Measurements from ENCODE around the gene ORC6. TPM values are rescaled to one million over a fixed set of nuclear protein-coding genes. Genes with fewer than 3 reads are reported as not detected.

Gene ORC6
- total RNA-seq, 1 experiment from 2014 or later: 76.1 TPM

DNA sequence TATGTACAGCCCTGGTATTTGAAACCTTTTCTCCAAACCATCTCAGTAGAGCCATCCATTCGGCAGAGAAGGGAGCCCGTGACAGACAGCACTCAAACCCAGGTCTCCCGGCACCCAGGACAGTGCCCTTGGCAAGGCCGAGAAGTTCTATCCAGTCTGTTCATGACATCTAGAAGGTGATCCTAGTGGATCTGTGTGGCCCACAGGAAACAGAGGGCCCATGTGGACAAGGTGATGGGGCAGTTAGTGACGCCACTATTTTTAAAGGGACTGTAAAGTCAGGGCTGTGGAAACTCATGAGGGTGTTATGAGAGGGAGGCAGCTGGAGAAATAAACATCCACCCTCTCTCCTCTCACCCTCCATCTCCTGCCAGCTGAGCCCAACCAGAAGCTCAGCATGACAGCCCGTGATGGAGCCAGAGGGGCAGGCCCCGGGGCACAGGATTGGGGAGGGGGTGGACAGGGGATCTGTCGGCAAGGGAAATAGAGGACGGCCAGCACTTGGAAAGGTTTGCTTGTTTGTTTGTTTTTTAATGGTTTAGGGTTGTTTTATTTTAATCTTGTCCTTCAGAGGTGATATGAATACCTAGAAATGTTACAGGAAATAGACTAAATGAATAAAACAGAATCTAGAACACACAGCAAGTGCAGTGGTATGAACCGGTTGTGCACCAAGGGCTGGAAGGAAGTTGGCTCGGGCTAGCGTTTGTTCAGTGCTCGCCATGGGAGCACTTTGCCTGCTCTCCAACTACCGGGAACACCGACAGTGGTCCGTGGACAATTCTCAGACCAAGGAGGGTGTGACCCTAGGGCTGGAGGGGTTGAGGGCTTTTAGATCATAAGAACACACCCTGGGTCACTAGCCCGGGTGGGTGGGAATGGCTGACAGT, 41.6 kb downstream of the ORC6 start (continued):
- TF ChIP-seq, protein P1, sequence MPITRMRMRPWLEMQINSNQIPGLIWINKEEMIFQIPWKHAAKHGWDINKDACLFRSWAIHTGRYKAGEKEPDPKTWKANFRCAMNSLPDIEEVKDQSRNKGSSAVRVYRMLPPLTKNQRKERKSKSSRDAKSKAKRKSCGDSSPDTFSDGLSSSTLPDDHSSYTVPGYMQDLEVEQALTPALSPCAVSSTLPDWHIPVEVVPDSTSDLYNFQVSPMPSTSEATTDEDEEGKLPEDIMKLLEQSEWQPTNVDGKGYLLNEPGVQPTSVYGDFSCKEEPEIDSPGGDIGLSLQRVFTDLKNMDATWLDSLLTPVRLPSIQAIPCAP (CRISPR knock-in tag; IDR thresholded peaks at IDR 0.05): no peak
- no peak for TF ChIP-seq JUN (CRISPR knock-in tag; IDR thresholded peaks at IDR 0.05)
- TF ChIP-seq PRRX2 (CRISPR knock-in tag; IDR thresholded peaks at IDR 0.05): no peak
- TF ChIP-seq, protein P2, sequence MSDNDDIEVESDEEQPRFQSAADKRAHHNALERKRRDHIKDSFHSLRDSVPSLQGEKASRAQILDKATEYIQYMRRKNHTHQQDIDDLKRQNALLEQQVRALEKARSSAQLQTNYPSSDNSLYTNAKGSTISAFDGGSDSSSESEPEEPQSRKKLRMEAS (CRISPR knock-in tag; IDR thresholded peaks at IDR 0.05): no peak
- no peak for TF ChIP-seq ZNF219 (CRISPR knock-in tag; IDR thresholded peaks at IDR 0.05; ENCODE audit: borderline replicate concordance)
- TF ChIP-seq, protein P3, sequence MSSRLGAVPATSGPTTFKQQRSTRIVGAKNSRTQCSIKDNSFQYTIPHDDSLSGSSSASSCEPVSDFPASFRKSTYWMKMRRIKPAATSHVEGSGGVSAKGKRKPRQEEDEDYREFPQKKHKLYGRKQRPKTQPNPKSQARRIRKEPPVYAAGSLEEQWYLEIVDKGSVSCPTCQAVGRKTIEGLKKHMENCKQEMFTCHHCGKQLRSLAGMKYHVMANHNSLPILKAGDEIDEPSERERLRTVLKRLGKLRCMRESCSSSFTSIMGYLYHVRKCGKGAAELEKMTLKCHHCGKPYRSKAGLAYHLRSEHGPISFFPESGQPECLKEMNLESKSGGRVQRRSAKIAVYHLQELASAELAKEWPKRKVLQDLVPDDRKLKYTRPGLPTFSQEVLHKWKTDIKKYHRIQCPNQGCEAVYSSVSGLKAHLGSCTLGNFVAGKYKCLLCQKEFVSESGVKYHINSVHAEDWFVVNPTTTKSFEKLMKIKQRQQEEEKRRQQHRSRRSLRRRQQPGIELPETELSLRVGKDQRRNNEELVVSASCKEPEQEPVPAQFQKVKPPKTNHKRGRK (CRISPR knock-in tag; IDR thresholded peaks at IDR 0.05; ENCODE audit: borderline replicate concordance): no peak
- TF ChIP-seq CREM (CRISPR knock-in tag; IDR thresholded peaks at IDR 0.05): no peak
- TF ChIP-seq MYBL2 (CRISPR knock-in tag; IDR thresholded peaks at IDR 0.05): no peak
- TF ChIP-seq, protein P4, sequence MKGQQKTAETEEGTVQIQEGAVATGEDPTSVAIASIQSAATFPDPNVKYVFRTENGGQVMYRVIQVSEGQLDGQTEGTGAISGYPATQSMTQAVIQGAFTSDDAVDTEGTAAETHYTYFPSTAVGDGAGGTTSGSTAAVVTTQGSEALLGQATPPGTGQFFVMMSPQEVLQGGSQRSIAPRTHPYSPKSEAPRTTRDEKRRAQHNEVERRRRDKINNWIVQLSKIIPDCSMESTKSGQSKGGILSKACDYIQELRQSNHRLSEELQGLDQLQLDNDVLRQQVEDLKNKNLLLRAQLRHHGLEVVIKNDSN (CRISPR knock-in tag; IDR thresholded peaks at IDR 0.05): no peak
- TF ChIP-seq GTF2I (CRISPR knock-in tag; conservative IDR thresholded peaks at IDR 0.05): no peak

DNA sequence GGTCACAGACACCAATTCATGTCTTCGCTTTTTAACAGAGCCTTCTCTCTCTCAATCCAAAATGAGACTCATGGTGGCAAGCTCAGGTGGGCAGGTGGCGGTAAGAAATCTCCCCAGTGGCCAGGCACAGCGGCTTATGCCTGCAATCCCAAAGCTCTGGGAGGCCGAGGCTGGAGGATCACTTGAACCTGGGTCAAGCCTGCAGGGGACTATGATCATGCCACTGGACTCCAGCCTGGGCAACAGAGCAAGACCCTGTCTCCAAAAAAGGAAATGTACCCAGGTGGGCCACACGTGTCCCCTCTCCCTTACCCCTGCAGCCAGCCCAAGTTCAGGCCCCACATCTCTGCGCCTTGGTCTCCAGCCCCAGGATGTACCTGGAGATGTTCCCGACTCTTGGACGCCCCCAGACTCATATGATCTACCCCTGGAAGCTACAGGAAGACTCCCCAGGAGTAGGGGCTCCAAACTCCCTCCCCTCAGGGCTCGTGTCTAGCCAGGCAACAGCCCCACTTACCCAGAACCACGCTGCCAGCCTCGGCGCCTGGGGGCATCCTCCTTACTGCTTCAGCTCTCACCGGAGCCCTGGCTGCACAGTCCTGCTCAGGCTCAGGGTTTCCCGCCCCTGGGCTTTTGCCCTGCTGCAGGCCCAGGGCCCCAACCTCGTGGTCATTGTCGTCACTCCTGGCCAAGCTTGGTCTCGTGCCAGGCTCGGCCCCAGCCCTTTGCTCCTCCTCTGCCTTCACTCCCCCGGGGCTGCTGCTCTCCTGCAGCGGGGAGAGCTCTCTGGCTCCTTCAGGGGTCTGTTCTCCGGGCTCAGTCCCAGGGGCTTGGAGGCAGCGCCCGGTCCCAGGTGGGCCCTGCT, 42.5 kb downstream of the ORC6 start:
- TF ChIP-seq SP1 (CRISPR knock-in tag; conservative IDR thresholded peaks at IDR 0.05): no peak
- TF ChIP-seq MXD4 (CRISPR knock-in tag; IDR thresholded peaks at IDR 0.05; ENCODE audit: borderline replicate concordance): no peak
- no peak for TF ChIP-seq NR3C1 (CRISPR knock-in tag; conservative IDR thresholded peaks at IDR 0.05; ENCODE audit: low read depth)
- TF ChIP-seq, protein P5, sequence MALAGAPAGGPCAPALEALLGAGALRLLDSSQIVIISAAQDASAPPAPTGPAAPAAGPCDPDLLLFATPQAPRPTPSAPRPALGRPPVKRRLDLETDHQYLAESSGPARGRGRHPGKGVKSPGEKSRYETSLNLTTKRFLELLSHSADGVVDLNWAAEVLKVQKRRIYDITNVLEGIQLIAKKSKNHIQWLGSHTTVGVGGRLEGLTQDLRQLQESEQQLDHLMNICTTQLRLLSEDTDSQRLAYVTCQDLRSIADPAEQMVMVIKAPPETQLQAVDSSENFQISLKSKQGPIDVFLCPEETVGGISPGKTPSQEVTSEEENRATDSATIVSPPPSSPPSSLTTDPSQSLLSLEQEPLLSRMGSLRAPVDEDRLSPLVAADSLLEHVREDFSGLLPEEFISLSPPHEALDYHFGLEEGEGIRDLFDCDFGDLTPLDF (CRISPR knock-in tag; IDR thresholded peaks at IDR 0.05): no peak
- TF ChIP-seq ZBTB21 (CRISPR knock-in tag; IDR thresholded peaks at IDR 0.05; ENCODE audit: borderline replicate concordance): no peak
- TF ChIP-seq, protein P6, sequence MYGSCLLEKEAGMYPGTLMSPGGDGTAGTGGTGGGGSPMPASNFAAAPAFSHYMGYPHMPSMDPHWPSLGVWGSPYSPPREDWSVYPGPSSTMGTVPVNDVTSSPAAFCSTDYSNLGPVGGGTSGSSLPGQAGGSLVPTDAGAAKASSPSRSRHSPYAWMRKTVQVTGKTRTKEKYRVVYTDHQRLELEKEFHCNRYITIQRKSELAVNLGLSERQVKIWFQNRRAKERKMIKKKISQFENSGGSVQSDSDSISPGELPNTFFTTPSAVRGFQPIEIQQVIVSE (CRISPR knock-in tag; IDR thresholded peaks at IDR 0.05; ENCODE audit: borderline replicate concordance): no peak
- no peak for TF ChIP-seq FOXP1 (CRISPR knock-in tag; IDR thresholded peaks at IDR 0.05; ENCODE audit: borderline replicate concordance)
- no peak for TF ChIP-seq GABPB1 (CRISPR knock-in tag; IDR thresholded peaks at IDR 0.05)
- ATAC-seq (no peak), DNase-seq (ENCODE audit: low spot score) (no peak)
- Mint-ChIP-seq H3K36me3 (no peaks in the 10 kb centered on the region), H3K27ac (no peak overlapping the region; the same call in 1 of the 2 replicates), H3K9me3 (no peaks in the 10 kb centered on the region), H3K4me3 (no peak overlapping the region), H3K4me1 (no peaks in the 10 kb centered on the region), H3K27me3 (ENCODE audit: low read depth) (no peaks in the 10 kb centered on the region; the same call in 1 of the 2 replicates)
- ChIA-PET CTCF (interaction anchor here (0.5 kb wide), 1 partner anchor 9 kb away, joined by 4 read pairs; no protein-coding TSS in a partner anchor), POLR2A (interaction anchor here (1.2 kb wide), 1 partner anchor 17 kb away, joined by 3 read pairs; the partner anchor contains the start of gene MYLK3)
